ENCODE measurements around the gene SEPTIN5. TPM values are rescaled to one million over a fixed set of nuclear protein-coding genes. Genes with fewer than 3 reads are reported as not detected.

The SEPTIN5 gene
- total RNA-seq, 4 donors from 2014 or later, result 14.0 to 124 (median 27.3) TPM

DNA sequence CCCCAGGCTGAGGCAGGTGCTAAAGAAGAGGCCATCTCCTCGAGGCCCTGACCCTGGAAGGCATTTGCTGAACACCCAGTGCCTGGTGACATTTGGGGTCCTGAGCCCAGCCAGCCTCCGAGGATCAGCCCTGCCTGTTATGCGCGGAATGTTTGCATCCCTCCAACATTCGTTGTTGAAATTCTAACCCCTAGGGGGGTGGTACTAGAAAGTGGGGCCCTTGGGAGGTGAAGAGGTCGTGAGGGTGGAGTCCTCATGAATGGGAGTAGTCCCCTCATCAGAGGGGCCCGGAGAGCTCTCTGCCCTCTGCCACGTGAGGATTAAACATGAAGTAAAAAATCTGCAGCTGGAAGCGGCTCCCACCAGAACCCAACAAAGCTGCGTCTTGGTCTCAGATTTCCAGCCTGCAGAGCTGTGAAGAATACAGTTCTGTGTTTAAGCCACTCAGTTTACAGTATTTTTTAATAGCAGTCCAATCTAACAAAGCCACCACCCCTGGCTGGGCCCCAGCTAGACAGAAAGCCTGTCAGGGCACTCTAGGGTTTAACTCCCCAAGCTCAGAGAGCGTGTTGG lies 35.3 kb upstream of the SEPTIN5 start:
- 72 to 74% methylated on average over 11 of the region's 11 CpGs for WGBS, 2 donors
- H3K27me3 ChIP-seq, result no peaks in the 10 kb centered on the region
- H3K27ac ChIP-seq, result no peak overlapping the region
- TF ChIP-seq, protein P1, sequence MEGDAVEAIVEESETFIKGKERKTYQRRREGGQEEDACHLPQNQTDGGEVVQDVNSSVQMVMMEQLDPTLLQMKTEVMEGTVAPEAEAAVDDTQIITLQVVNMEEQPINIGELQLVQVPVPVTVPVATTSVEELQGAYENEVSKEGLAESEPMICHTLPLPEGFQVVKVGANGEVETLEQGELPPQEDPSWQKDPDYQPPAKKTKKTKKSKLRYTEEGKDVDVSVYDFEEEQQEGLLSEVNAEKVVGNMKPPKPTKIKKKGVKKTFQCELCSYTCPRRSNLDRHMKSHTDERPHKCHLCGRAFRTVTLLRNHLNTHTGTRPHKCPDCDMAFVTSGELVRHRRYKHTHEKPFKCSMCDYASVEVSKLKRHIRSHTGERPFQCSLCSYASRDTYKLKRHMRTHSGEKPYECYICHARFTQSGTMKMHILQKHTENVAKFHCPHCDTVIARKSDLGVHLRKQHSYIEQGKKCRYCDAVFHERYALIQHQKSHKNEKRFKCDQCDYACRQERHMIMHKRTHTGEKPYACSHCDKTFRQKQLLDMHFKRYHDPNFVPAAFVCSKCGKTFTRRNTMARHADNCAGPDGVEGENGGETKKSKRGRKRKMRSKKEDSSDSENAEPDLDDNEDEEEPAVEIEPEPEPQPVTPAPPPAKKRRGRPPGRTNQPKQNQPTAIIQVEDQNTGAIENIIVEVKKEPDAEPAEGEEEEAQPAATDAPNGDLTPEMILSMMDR (IDR thresholded peaks at IDR 0.05), result no peak
- no peak for TF ChIP-seq POLR2A (IDR thresholded peaks at IDR 0.05)
- H3K36me3 ChIP-seq, result no peaks in the 10 kb centered on the region
- H3K4me3 ChIP-seq (replicated peaks in 1 of 3), result no peak overlapping the region
- H3K9me3 ChIP-seq, result no peaks in the 10 kb centered on the region
- intact Hi-C loops (cut with DNase I), result loop anchor here (2.0 kb wide), 1 partner anchor 38 kb away; no protein-coding TSS in a partner anchor
- DNase-seq, result no peak
- no peaks in the 10 kb centered on the region for H3K4me1 ChIP-seq

- TF ChIP-seq, protein P1 (IDR thresholded peaks at IDR 0.05), result peak; percentile 73 to 91 (median 80)
- TF ChIP-seq POLR2A (IDR thresholded peaks at IDR 0.05), result no peak
- H3K27ac ChIP-seq, result no peak overlapping the region
- H3K27me3 ChIP-seq, result no peaks in the 10 kb centered on the region
- no peak overlapping the region for H3K4me3 ChIP-seq (replicated peaks in 1 of 3)
- no peaks in the 10 kb centered on the region for H3K36me3 ChIP-seq
- no peaks in the 10 kb centered on the region for H3K4me1 ChIP-seq
- 36 to 38% methylated on average over 8 to 11 of the region's 14 CpGs for WGBS, 2 donors
- DNase-seq, result peak; percentile 56 to 61
- intact Hi-C loops (cut with DNase I), result loop anchor here (2.0 kb wide), 1 partner anchor 37 kb away; no protein-coding TSS in a partner anchor
- H3K9me3 ChIP-seq, result no peaks in the 10 kb centered on the region
Observed at GRCh38 chr22:19679522-19680101, 34.7 kb upstream of the SEPTIN5 start.

DNA sequence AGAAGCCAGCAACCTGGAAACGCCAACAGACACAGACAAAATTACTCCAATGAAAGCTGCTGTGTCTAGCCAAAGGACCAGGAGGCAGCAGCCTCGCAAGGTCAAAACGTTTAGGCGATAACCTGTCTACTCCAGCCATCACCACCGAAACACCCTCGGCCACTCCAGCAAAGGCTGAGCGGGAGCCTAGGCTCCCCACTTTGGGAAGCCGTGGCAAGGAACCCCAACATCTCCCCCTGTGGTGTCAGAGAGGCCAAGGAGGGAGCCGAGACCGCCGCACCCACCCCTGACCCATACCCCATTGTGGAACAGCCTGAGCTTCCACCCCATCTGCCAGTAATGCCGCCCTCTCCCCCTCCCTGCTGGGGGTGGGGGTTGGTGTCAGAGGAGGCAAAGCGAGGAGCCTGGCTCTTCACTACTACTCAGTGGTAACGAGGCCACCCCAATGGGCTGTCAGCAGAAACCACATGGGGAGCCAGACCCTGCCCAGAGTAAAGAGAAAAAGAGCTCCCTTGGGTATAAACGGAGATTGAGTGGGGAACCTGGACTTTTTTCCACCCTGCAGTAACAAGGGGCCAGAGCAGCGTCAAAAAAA lies 33.9 kb upstream of the SEPTIN5 start:
- no peak for DNase-seq
- 90 to 91% methylated on average over 14 to 16 of the region's 16 CpGs for WGBS, 2 donors
- no peaks in the 10 kb centered on the region for H3K36me3 ChIP-seq
- TF ChIP-seq, protein P1 (IDR thresholded peaks at IDR 0.05), result no peak
- TF ChIP-seq POLR2A (IDR thresholded peaks at IDR 0.05), result no peak
- intact Hi-C loops (cut with DNase I), result no loop called here
- H3K4me1 ChIP-seq, result no peaks in the 10 kb centered on the region
- no peak overlapping the region for H3K27ac ChIP-seq
- no peaks in the 10 kb centered on the region for H3K27me3 ChIP-seq
- H3K4me3 ChIP-seq (replicated peaks in 1 of 3), result no peak overlapping the region
- H3K9me3 ChIP-seq, result no peaks in the 10 kb centered on the region

DNA sequence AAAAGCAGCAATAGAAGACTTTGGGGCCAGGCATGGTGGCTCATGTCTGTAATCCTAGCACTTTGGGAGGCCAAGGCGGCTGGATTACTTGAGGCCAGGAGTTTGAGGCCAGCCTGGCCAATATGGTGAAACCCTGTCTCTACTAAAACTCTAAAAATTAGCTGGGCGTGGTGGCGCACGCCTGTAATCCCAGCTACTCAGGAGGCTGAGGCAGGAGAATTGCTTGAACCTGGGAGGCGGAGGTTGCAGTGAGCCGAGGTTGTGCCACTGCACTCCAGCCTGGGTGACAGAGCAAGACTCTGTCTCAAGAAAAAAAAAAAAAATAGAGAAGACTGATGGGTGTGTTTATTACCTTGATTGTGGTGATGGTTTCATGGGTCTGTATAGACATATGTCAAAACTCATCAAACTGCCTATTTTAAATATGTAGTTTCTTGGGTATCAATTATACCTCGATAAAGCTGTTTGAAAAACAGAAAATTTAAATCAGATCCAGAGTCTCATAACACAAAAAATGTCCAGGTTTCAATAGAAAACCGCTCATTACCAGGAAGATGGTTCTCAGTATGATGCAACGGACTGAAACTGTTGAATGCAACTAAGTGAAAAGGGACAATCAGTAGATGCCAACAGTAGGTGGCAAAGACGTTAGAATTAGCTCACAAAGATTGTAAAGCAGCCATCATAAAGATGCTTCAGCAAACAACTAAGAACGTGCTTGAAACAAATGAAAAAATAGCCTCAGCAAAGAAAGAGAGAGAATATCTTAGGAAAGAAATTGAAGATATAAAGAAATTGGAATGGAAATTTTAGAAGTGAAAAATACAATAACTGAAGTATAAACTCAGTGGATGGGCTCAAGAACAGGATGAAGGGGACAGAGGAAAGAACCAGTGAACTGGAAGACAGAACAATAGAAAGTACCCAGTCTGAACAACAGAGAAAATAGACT lies 33.1 kb upstream of the SEPTIN5 start:
- DNase-seq, result no peak
- Histone ChIP-seq H3K27ac (no peak overlapping the region), H3K4me3 (replicated peaks in 1 of 3) (no peak overlapping the region), H3K36me3 (no peaks in the 10 kb centered on the region), H3K27me3 (no peaks in the 10 kb centered on the region), H3K4me1 (no peaks in the 10 kb centered on the region), H3K9me3 (no peaks in the 10 kb centered on the region)
- TF ChIP-seq POLR2A (IDR thresholded peaks at IDR 0.05), result no peak
- TF ChIP-seq, protein P1 (IDR thresholded peaks at IDR 0.05), result no peak
- 89 to 94% methylated on average over 11 of the region's 11 CpGs for WGBS, 2 donors
- intact Hi-C loops (cut with DNase I), result no loop called here
